Epithelial cell of esophagus (primary cell): ENCODE measurements around the gene MGME1.
"Not testable (repeated sequence)": the region's sequence is repeated elsewhere in the genome, so short reads cannot be mapped to it uniquely, and the experiment has no call there.

Source experiments
- DNase-seq: peaks from one replicate; pipeline ENCODE4 v3.0.0; 2010; ENCODE audit warnings: low read depth
- H3K4me3 ChIP-seq: 2 replicates; pipeline ENCODE4 v1.5.1; 2011; ENCODE audit warnings: mild to moderate bottlenecking, low read length, control low read depth
- CTCF ChIP-seq: IDR thresholded peaks from 2 replicates; pipeline ENCODE4 v1.5.1; 2011; ENCODE audit warnings: low read depth, mild to moderate bottlenecking, low read length, control low read depth, inconsistent platforms; ENCODE audit not compliant: insufficient read depth; ENCODE audit errors: missing control alignments

The MGME1 gene

DNA sequence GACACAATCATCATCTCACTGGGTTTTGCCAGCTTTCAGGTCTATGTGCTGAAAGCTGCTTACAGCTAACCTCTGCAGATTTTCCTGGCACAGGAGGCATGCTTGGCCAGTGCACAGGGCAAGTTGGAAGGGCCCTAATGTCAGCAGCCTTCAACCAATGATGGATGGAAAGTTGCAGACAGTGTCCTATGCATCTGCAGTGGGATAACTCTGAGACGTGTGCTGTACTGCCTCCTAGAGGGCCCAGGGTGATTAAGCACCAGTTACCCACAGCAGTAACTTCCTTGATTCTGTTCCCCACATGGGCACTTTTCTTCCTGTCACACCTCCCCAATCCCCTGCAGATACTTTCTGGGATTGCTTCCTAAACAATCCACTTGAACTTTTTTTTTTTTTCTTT is 50.2 kb downstream of the MGME1 start:
- no peak overlapping the region for H3K4me3 ChIP-seq
- DNase-seq = peak; percentile 46
- peak; percentile 35 for TF ChIP-seq CTCF

DNA sequence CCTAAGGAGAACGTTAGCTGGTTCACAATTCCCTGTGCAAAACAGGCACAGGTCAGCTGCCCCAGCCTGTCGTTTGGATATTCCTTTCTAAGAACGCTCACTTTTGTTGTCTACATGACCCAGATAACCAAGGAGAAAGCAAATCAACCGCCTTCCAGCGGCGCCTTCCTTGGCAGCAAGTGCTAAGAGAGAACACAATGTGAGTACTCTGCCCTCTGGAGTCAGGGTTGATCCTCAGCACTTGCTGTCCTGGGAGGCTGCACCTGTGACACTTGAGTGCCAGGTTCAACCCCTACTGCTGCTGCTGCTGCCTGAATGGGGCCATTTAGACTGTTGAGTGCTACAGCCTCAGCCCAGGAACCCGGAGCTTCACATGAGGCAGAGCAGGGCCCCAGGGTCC is 52.1 kb downstream of the MGME1 start:
- no peak for TF ChIP-seq CTCF
- no peak for DNase-seq
- no peak overlapping the region for H3K4me3 ChIP-seq

- no peak overlapping the region for H3K4me3 ChIP-seq
- TF ChIP-seq CTCF = no peak
- no peak for DNase-seq
These were observed 55.8 kb downstream of the MGME1 start for GRCh38 chr20:18024606-18025127.

- H3K4me3 ChIP-seq = not testable (repeated sequence)
- DNase-seq = peak; percentile 8
These were observed 58.2 kb downstream of the MGME1 start for GRCh38 chr20:18027011-18027410.

GRCh38 chr20:18030020-18030419 is 61.2 kb downstream of the MGME1 start:
- no peak for DNase-seq
- H3K4me3 ChIP-seq = no peak overlapping the region

DNA sequence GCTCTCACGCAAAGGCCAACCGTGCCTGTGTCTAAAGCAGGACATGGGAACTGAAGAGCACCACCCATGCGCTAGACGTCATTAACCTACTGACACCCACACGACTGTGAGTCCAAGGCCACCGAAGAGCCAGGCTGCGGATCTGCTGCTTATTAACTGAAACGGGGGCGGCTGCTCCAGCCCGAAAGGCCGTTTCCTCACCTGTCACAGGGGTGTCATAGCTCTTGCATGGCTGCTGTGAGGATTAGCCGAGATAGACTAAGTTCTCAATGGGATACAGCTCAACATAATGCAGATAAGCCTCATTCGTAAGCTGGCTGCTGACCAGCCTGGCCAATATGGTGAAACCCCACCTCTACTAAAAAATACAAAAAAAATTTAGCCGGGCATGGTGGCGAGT is 62.2 kb downstream of the MGME1 start:
- no peak for DNase-seq
- no peak for TF ChIP-seq CTCF
- H3K4me3 ChIP-seq = no peak overlapping the region

More at GRCh38 chr20:18030020-18030419, 61.2 kb downstream of the MGME1 start:
- no peak for TF ChIP-seq CTCF

- TF ChIP-seq CTCF = no peak
- DNase-seq = no peak
- H3K4me3 ChIP-seq = no peak overlapping the region
These were observed 63.2 kb downstream of the MGME1 start for GRCh38 chr20:18031888-18032509.
